Mammary epithelial cell (primary cell): ENCODE measurements around the gene YPEL5.

Source experiments
- CTCF ChIP-seq, 2 donors: IDR thresholded peaks in 1 of 2; conservative IDR thresholded peaks in 1 of 2; 2 replicates each; pipeline ENCODE4 v1.5.1; 2011 to 2012; ENCODE audit warnings: inconsistent platforms in 2 of 2, low read length in 2 of 2, mild to moderate bottlenecking in 2 of 2, control low read depth in 1 of 2, low read depth in 1 of 2; ENCODE audit not compliant: insufficient read depth in 1 of 2; ENCODE audit errors: extremely low read depth in 1 of 2
- EZH2 ChIP-seq: IDR thresholded peaks from 2 replicates; pipeline ENCODE4 v1.6.1; 2012; ENCODE audit warnings: low read length, inconsistent platforms, borderline replicate concordance

GRCh38 chr2:30188292-30188691 lies 41.5 kb downstream of the YPEL5 start:
- TF ChIP-seq CTCF (conservative IDR thresholded peaks at IDR 0.05 in 1 of 2, IDR thresholded peaks at IDR 0.05 in 1 of 2; ENCODE audit: extremely low read depth in 1 of 2, insufficient read depth in 1 of 2, low read depth in 1 of 2, low read length in 2 of 2) (no peak), EZH2 (no peak)
